Fibroblast of skin of abdomen (primary cell): ENCODE results near the gene APCDD1L.
A peak's percentile ranks its signal among the peaks of the same experiment; 100 is the strongest.
"Not testable (repeated sequence)": the region's sequence is repeated elsewhere in the genome, so short reads cannot be mapped to it uniquely, and the experiment has no call there.

ENCODE experiments used
- DNase-seq: peaks from one replicate; pipeline ENCODE4 v3.0.0-alpha.2; 2013

APCDD1L gene

GRCh38 chr20:58440021-58440767 is 75.0 kb downstream of the APCDD1L start:
- no peak for DNase-seq

GRCh38 chr20:58438970-58439808 is 76.0 kb downstream of the APCDD1L start:
- no peak for DNase-seq

GRCh38 chr20:58436868-58437645 is 78.1 kb downstream of the APCDD1L start:
- DNase-seq = no peak

GRCh38 chr20:58435237-58435636 is 80.0 kb downstream of the APCDD1L start:
- DNase-seq = no peak

- no peak for DNase-seq
These were observed 80.9 kb downstream of the APCDD1L start for GRCh38 chr20:58434326-58434725.

GRCh38 chr20:58433759-58434158 is 81.4 kb downstream of the APCDD1L start:
- DNase-seq = peak; percentile 71

- DNase-seq = no peak
These were observed 82.1 kb downstream of the APCDD1L start for GRCh38 chr20:58433029-58433647.

GRCh38 chr20:58432186-58432954 is 82.8 kb downstream of the APCDD1L start:
- no peak for DNase-seq

GRCh38 chr20:58431134-58431533 is 84.1 kb downstream of the APCDD1L start:
- DNase-seq = peak; percentile 23

- DNase-seq = no peak
These were observed 85.9 kb downstream of the APCDD1L start for GRCh38 chr20:58429303-58429702.

GRCh38 chr20:58428364-58428763 is 86.8 kb downstream of the APCDD1L start:
- no peak for DNase-seq

GRCh38 chr20:58427571-58427970 is 87.6 kb downstream of the APCDD1L start:
- DNase-seq = not testable (repeated sequence)

GRCh38 chr20:58424218-58424969 is 90.8 kb downstream of the APCDD1L start:
- DNase-seq = no peak

GRCh38 chr20:58421497-58421850 is 93.7 kb downstream of the APCDD1L start:
- DNase-seq = peak; percentile 28

GRCh38 chr20:58420798-58421496 is 94.3 kb downstream of the APCDD1L start:
- peak; percentile 74 for DNase-seq

GRCh38 chr20:58418949-58419748 is 96.0 kb downstream of the APCDD1L start:
- no peak for DNase-seq

GRCh38 chr20:58417438-58417837 is 97.8 kb downstream of the APCDD1L start:
- DNase-seq = no peak

- DNase-seq = no peak
These were observed 98.4 kb downstream of the APCDD1L start for GRCh38 chr20:58416835-58417234.

- no peak for DNase-seq
These were observed 99.1 kb downstream of the APCDD1L start for GRCh38 chr20:58416057-58416456.

GRCh38 chr20:58414786-58415185 is 100.4 kb downstream of the APCDD1L start:
- DNase-seq = not testable (repeated sequence)
